HEK293 (cell line): ENCODE results near the gene KRT38.

Experiments
- CTCF ChIA-PET: fragments of 350-600 bp; formaldehyde crosslinking; extraction: SDS; loops from one replicate; lab custom pipeline; 2021; ENCODE audit warnings: antibody characterized with exemption; lab: Yijun Ruan, JAX
- POLR2A ChIA-PET: fragments of 300-600 bp; formaldehyde crosslinking; extraction: SDS; loops from one replicate; lab custom pipeline; 2020; ENCODE audit warnings: antibody characterized with exemption, inconsistent platforms; lab: Yijun Ruan, JAX
- H3K27ac ChIP-seq: fragments of 200-500 bp; sonication (Bioruptor generic); 2 replicates; pipeline ENCODE4 v1.5.1; 2014; ENCODE audit warnings: low read depth, low read length, control low read depth, inconsistent platforms; ENCODE audit errors: extremely low read depth
- H3K36me3 ChIP-seq, 2 experiments: fragments of 200-500 bp in 1 of 2; sonication (Bioruptor generic) in 1 of 2; 1 replicate in 1 of 2; 2 replicates in 1 of 2; pipeline ENCODE4 v1.5.1; 2014 to 2017; ENCODE audit warnings: inconsistent platforms in 2 of 2, low read length in 2 of 2; ENCODE audit not compliant: control insufficient read depth in 2 of 2, insufficient read depth in 1 of 2
- H3K4me1 ChIP-seq: fragments of 200-500 bp; sonication (Bioruptor generic); 2 replicates; pipeline ENCODE4 v1.5.1; 2014; ENCODE audit warnings: mild to moderate bottlenecking, low read length, inconsistent platforms; ENCODE audit not compliant: control insufficient read depth, insufficient read depth
- H3K4me3 ChIP-seq: 2 replicates; pipeline ENCODE4 v1.5.1; 2011; ENCODE audit warnings: low read depth, mild to moderate bottlenecking, control low read depth, low read length, moderate library complexity
- H3K9me3 ChIP-seq: fragments of 200-500 bp; sonication (Bioruptor generic); 2 replicates; pipeline ENCODE4 v1.5.1; 2014; ENCODE audit warnings: low read depth, low read length, inconsistent platforms; ENCODE audit not compliant: control insufficient read depth, insufficient read depth
- KLF16 ChIP-seq: fragments of 450-650 bp; formaldehyde crosslinking; IDR thresholded peaks from 2 replicates; pipeline ENCODE4 v1.5.1; 2017; ENCODE audit warnings: missing biosample characterization, missing genetic modification characterization
- PRDM1 ChIP-seq: fragments of 450-650 bp; formaldehyde crosslinking; IDR thresholded peaks from 2 replicates; pipeline ENCODE4; 2016; ENCODE audit warnings: missing biosample characterization, missing genetic modification characterization
- PRDM10 ChIP-seq: fragments of 450-650 bp; formaldehyde crosslinking; IDR thresholded peaks from 2 replicates; pipeline ENCODE4 v1.5.1; 2016; ENCODE audit warnings: missing biosample characterization, missing genetic modification characterization
- ZNF248 ChIP-seq: fragments of 450-650 bp; formaldehyde crosslinking; IDR thresholded peaks from 2 replicates; pipeline ENCODE4 v1.5.1; 2017; ENCODE audit warnings: missing biosample characterization, missing genetic modification characterization
- ZNF266 ChIP-seq: fragments of 450-650 bp; formaldehyde crosslinking; IDR thresholded peaks from 2 replicates; pipeline ENCODE4 v1.5.1; 2016; ENCODE audit warnings: missing biosample characterization, missing genetic modification characterization, low read depth
- ZNF274 ChIP-seq, 2 experiments: fragments of 200-500 bp in 1 of 2; fragments of 450-650 bp in 1 of 2; sonication (Bioruptor generic) in 1 of 2; formaldehyde crosslinking in 1 of 2; IDR thresholded peaks; 2 replicates each; pipeline versions ENCODE4 v1.5.1 to v1.6.1; 2014 to 2016; ENCODE audit warnings: borderline replicate concordance in 1 of 2, inconsistent platforms in 1 of 2, low read length in 1 of 2, missing biosample characterization in 1 of 2, missing genetic modification characterization in 1 of 2
- ZNF391 ChIP-seq: fragments of 450-650 bp; formaldehyde crosslinking; IDR thresholded peaks from 2 replicates; pipeline ENCODE4 v1.5.1; 2016; ENCODE audit warnings: low read depth, missing biosample characterization, missing genetic modification characterization, borderline replicate concordance
- ZNF398 ChIP-seq: fragments of 450-650 bp; formaldehyde crosslinking; IDR thresholded peaks from 2 replicates; pipeline ENCODE4 v1.5.1; 2017; ENCODE audit warnings: missing biosample characterization, missing genetic modification characterization
- ZNF473 ChIP-seq: fragments of 450-650 bp; formaldehyde crosslinking; IDR thresholded peaks from 2 replicates; pipeline ENCODE4 v1.5.1; 2017; ENCODE audit warnings: missing biosample characterization, missing genetic modification characterization
- ZNF514 ChIP-seq: fragments of 450-650 bp; formaldehyde crosslinking; IDR thresholded peaks from 2 replicates; pipeline ENCODE4 v1.5.1; 2016; ENCODE audit warnings: missing biosample characterization, missing genetic modification characterization
- ZNF560 ChIP-seq: fragments of 450-650 bp; formaldehyde crosslinking; IDR thresholded peaks from 2 replicates; pipeline ENCODE4 v1.5.1; 2017; ENCODE audit warnings: missing biosample characterization, missing genetic modification characterization, borderline replicate concordance
- ZNF658 ChIP-seq: fragments of 450-650 bp; formaldehyde crosslinking; IDR thresholded peaks from 2 replicates; pipeline ENCODE4; 2016; ENCODE audit warnings: missing biosample characterization, missing genetic modification characterization
- ZNF76 ChIP-seq: fragments of 450-650 bp; formaldehyde crosslinking; IDR thresholded peaks from 2 replicates; pipeline ENCODE4; 2016; ENCODE audit warnings: low read depth, missing biosample characterization, missing genetic modification characterization, borderline replicate concordance
- ZNF792 ChIP-seq: fragments of 450-650 bp; formaldehyde crosslinking; IDR thresholded peaks from 2 replicates; pipeline ENCODE4 v1.5.1; 2016; ENCODE audit warnings: missing biosample characterization, missing genetic modification characterization
- TF ChIP-seq, protein P1 (sequence below): fragments of 450-650 bp; formaldehyde crosslinking; IDR thresholded peaks from 2 replicates; pipeline ENCODE4 v1.5.1; 2017; ENCODE audit warnings: missing biosample characterization, mild to moderate bottlenecking, missing genetic modification characterization, moderate library complexity
- TF ChIP-seq, protein P2 (sequence below): fragments of 450-650 bp; formaldehyde crosslinking; IDR thresholded peaks from 2 replicates; pipeline ENCODE4 v1.5.1; 2016; ENCODE audit warnings: missing biosample characterization, missing genetic modification characterization
- TF ChIP-seq, protein P3 (sequence below): fragments of 450-650 bp; formaldehyde crosslinking; optimal IDR thresholded peaks from 2 replicates; pipeline ENCODE3; 2016; ENCODE audit warnings: missing biosample characterization, mild to moderate bottlenecking, missing genetic modification characterization

The KRT38 gene

DNA sequence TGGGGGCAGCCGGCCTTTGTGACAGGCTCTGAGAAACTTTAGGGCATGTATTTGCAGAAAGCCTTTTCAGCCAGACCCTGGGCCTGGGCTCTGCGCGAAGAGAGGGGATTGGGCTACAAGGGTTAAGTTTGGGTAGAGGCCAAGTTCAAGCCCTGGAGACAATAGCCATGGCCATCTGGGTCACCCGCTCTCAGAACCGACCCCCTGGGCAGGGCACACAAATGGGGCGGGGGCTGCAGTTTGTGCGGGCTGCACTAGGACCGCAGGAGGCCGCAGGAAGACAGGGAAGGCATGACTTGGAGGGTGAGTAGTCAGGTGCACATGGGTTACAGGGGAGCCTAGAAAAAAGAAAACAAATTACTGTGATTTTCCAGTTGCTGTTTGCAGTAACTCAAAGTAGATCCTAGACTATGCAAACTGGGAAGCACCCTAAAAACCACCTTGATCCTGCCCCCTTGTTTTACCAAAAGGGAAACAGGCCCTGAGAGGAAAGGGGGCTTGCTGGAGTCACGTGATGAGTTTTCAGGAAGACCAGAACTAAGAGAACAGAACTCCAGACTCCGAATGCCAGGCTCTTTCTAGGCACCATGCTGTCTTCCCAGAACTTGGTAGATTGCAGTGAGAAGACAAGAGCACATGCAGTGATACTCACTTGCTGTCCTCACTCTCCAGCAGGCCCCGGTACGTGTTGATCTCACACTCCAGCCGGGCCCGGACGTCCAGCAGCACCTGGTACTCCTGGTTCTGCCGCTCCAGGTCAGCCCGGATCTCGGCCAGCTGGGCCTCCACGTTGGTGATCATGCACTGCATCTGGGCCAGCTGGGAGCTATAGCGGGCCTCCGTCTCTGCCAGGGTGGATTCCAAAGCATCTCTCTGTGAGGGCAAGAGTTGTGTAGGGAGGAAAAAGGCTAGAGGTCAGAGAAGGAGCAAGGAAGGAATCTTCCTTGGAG, 36.4 kb upstream of the KRT38 start (continued):
- TF ChIP-seq ZNF514 (tag by site-specific recombination) (no peak), ZNF398 (no peak), KLF16 (tag by site-specific recombination) (no peak)

DNA sequence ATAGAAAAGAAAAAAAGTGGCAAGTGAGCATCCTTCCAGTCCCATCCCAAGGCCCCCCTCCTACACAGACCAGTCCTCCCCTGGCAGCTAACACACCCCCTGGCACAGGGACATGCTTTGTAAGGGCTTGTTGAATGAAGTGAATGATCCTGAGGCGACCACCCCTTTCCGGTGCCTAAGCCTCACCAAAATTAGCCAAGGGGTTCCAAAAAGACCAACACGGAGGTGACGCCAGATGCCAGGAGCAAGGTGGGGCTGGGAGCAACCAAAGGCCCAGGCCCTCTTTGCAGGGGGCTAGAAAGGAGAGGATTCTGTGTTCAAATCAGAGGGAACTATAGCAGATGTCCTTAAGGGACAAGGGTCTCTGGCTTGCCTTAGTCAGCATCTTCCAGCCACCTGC, 34.6 kb upstream of the KRT38 start:
- POLR2A ChIA-PET = no interaction called here
- H3K9me3 ChIP-seq = no peaks in the 10 kb centered on the region
- H3K36me3 ChIP-seq = no peaks in the 10 kb centered on the region
- H3K27ac ChIP-seq = no peak overlapping the region
- H3K4me3 ChIP-seq = no peak overlapping the region
- CTCF ChIA-PET = interaction anchor here (1.1 to 1.3 kb wide), 2 partner anchors 74 to 188 kb away, joined by 3 to 5 read pairs; no protein-coding TSS in a partner anchor
- TF ChIP-seq, protein P1, sequence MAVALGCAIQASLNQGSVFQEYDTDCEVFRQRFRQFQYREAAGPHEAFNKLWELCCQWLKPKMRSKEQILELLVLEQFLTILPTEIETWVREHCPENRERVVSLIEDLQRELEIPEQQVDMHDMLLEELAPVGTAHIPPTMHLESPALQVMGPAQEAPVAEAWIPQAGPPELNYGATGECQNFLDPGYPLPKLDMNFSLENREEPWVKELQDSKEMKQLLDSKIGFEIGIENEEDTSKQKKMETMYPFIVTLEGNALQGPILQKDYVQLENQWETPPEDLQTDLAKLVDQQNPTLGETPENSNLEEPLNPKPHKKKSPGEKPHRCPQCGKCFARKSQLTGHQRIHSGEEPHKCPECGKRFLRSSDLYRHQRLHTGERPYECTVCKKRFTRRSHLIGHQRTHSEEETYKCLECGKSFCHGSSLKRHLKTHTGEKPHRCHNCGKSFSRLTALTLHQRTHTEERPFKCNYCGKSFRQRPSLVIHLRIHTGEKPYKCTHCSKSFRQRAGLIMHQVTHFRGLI (tag by site-specific recombination) = no peak
- TF ChIP-seq ZNF274 (IDR thresholded peaks at IDR 0.05; ENCODE audit: low read length) = no peak
- TF ChIP-seq ZNF274 (tag by site-specific recombination; IDR thresholded peaks at IDR 0.05; ENCODE audit: borderline replicate concordance) = no peak
- no peak for TF ChIP-seq ZNF76 (tag by site-specific recombination)
- no peak for TF ChIP-seq ZNF560 (tag by site-specific recombination)
- TF ChIP-seq ZNF248 (tag by site-specific recombination) = no peak
- TF ChIP-seq, all 188 proteins: peak for 0
- H3K4me1 ChIP-seq = no peaks in the 10 kb centered on the region

GRCh38 chr17:41474863-41475262, 34.1 kb upstream of the KRT38 start:
- ChIA-PET CTCF (interaction anchor here (1.1 to 1.3 kb wide), 4 partner anchors 74 to 192 kb away, joined by 3 to 4 read pairs (median 3); no protein-coding TSS in a partner anchor), POLR2A (no interaction called here)
- H3K27ac ChIP-seq = no peak overlapping the region
- no peaks in the 10 kb centered on the region for H3K36me3 ChIP-seq
- H3K4me1 ChIP-seq = no peaks in the 10 kb centered on the region
- no peak overlapping the region for H3K4me3 ChIP-seq
- no peaks in the 10 kb centered on the region for H3K9me3 ChIP-seq
- no peak for TF ChIP-seq ZNF792 (tag by site-specific recombination)
- no peak for TF ChIP-seq ZNF658 (tag by site-specific recombination)
- no peak for TF ChIP-seq PRDM1 (tag by site-specific recombination)
- no peak for TF ChIP-seq ZNF473 (tag by site-specific recombination)
- TF ChIP-seq, protein P2, sequence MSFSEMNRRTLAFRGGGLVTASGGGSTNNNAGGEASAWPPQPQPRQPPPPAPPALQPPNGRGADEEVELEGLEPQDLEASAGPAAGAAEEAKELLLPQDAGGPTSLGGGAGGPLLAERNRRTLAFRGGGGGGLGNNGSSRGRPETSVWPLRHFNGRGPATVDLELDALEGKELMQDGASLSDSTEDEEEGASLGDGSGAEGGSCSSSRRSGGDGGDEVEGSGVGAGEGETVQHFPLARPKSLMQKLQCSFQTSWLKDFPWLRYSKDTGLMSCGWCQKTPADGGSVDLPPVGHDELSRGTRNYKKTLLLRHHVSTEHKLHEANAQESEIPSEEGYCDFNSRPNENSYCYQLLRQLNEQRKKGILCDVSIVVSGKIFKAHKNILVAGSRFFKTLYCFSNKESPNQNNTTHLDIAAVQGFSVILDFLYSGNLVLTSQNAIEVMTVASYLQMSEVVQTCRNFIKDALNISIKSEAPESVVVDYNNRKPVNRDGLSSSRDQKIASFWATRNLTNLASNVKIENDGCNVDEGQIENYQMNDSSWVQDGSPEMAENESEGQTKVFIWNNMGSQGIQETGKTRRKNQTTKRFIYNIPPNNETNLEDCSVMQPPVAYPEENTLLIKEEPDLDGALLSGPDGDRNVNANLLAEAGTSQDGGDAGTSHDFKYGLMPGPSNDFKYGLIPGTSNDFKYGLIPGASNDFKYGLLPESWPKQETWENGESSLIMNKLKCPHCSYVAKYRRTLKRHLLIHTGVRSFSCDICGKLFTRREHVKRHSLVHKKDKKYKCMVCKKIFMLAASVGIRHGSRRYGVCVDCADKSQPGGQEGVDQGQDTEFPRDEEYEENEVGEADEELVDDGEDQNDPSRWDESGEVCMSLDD (tag by site-specific recombination) = no peak
- TF ChIP-seq PRDM10 = no peak
- no peak for TF ChIP-seq ZNF266 (tag by site-specific recombination)
- no peak for TF ChIP-seq ZNF391 (tag by site-specific recombination)
- TF ChIP-seq, protein P3, sequence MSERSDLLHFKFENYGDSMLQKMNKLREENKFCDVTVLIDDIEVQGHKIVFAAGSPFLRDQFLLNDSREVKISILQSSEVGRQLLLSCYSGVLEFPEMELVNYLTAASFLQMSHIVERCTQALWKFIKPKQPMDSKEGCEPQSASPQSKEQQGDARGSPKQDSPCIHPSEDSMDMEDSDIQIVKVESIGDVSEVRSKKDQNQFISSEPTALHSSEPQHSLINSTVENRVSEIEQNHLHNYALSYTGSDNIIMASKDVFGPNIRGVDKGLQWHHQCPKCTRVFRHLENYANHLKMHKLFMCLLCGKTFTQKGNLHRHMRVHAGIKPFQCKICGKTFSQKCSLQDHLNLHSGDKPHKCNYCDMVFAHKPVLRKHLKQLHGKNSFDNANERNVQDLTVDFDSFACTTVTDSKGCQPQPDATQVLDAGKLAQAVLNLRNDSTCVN (tag by site-specific recombination) = no peak
